Gastrocnemius medialis (tissue), 4 donors: ENCODE results near the gene SP8. TPM values are rescaled to one million over a fixed set of nuclear protein-coding genes. Genes with fewer than 3 reads are reported as not detected.

Experiments
- ATAC-seq, 2 donors: fragments of 150-250 bp; one replicate each; pipeline ENCODE4 v1.9.1; 2016
- DNase-seq, 2 donors: peaks; one replicate each; pipeline ENCODE4 v3.0.0-alpha.2; 2019
- H3K27ac ChIP-seq, 4 donors: fragments of 200-600 bp; sonication (generic); 1 replicate in 1 of 4; 2 replicates in 3 of 4; pipeline ENCODE4 v1.5.1; 2016 to 2018; ENCODE audit warnings: mild to moderate bottlenecking in 2 of 4, moderate library complexity in 1 of 4
- H3K27me3 ChIP-seq, 3 donors: fragments of 200-600 bp; sonication (generic) in 2 of 3; 1 replicate in 1 of 3; 2 replicates in 2 of 3; pipeline versions ENCODE4 v1.5.1 to v1.6.0; 2016 to 2019; ENCODE audit warnings: mild to moderate bottlenecking in 1 of 3, moderate library complexity in 1 of 3
- H3K36me3 ChIP-seq, 2 donors: fragments of 200-600 bp; sonication (generic) in 1 of 2; one replicate each; pipeline ENCODE4 v1.5.1; 2017 to 2018
- H3K4me1 ChIP-seq, 2 donors: fragments of 200-600 bp; sonication (generic) in 1 of 2; one replicate each; pipeline ENCODE4 v1.5.1; 2016 to 2017; ENCODE audit warnings: mild to moderate bottlenecking in 2 of 2
- H3K4me3 ChIP-seq, 4 donors: fragments of 200-600 bp; sonication (generic) in 3 of 4; 1 replicate in 1 of 4; 2 replicates in 3 of 4; pipeline ENCODE4 v1.5.1; 2016 to 2019; ENCODE audit warnings: mild to moderate bottlenecking in 2 of 4
- H3K9me3 ChIP-seq, 3 donors: fragments of 200-600 bp; sonication (generic) in 2 of 3; 1 replicate in 1 of 3; 2 replicates in 2 of 3; pipeline ENCODE4 v1.5.1; 2016 to 2019
- CTCF ChIP-seq, 5 experiments: fragments of 450-650 bp in 3 of 5; fragments of 200-600 bp in 2 of 5; sonication (generic) in 2 of 5; IDR thresholded peaks in 4 of 5; conservative IDR thresholded peaks in 1 of 5; 1 replicate in 4 of 5; 2 replicates in 1 of 5; pipeline ENCODE4 v1.5.1; 2016 to 2019; ENCODE audit warnings: antibody characterized with exemption in 5 of 5, mild to moderate bottlenecking in 3 of 5, moderate library complexity in 3 of 5
- POLR2A ChIP-seq, 2 donors: fragments of 450-650 bp; IDR thresholded peaks; one replicate each; pipeline ENCODE4 v1.6.1; 2017; ENCODE audit warnings: antibody characterized with exemption in 2 of 2, mild to moderate bottlenecking in 2 of 2, moderate library complexity in 2 of 2
- in situ Hi-C, 4 donors: fragments of 200-750 bp; cut with MboI; loops; one replicate each; pipeline versions ENCODE4 v1.15.0 to v1.8.0; 2017; ENCODE audit warnings: low sequenced_read_pairs in 4 of 4
- intact Hi-C: fragments of 100-400 bp; cut with DNase I; formaldehyde crosslinking; loops from one replicate; pipeline ENCODE4 v1.15.1; 2023; ENCODE audit warnings: low total_unique reads
- total RNA-seq, 4 donors: library from RNA; depleted of rRNA; stranded (reverse); fragments of >200 nt; gene quantifications; one replicate each; pipeline versions ENCODE4 v1.1.0 to v1.2.3, GENCODE V29; 2016

The SP8 gene
- total RNA-seq, 4 donors from 2014 or later: not detected

GRCh38 chr7:20754001-20754400 is 32.7 kb downstream of the SP8 start:
- ATAC-seq (no peak), DNase-seq (no peak)
- H3K27ac ChIP-seq: no peak overlapping the region
- intact Hi-C loops (no loop called here), in situ Hi-C loops (no loop called here)
- no peak for TF ChIP-seq CTCF (IDR thresholded peaks at IDR 0.05 in 4 of 5, conservative IDR thresholded peaks at IDR 0.05 in 1 of 5)
- no peak for TF ChIP-seq POLR2A (IDR thresholded peaks at IDR 0.05)
- H3K27me3 ChIP-seq: no peaks in the 10 kb centered on the region
- no peak overlapping the region for H3K4me3 ChIP-seq
- H3K36me3 ChIP-seq: no peaks in the 10 kb centered on the region
- H3K9me3 ChIP-seq: no peaks in the 10 kb centered on the region
- H3K4me1 ChIP-seq: no peaks in the 10 kb centered on the region

DNA sequence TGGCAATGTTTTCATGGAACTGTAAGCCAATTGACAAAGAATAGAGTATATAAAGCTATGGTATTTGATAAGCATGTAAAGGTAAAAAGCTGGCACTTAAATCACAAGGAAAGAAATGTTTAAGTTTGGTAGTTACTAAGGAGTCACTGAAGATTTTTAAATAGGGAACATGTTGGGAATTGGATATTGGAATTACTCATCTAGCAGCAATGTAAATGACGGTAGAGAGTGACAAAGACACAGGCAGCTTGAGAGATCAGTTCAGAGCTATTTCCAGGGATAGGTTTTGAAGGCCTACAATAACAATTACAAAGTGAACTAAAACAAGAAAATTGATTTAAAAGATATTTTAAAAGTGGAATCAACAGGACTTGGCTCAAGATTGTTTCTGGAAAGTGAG is 36.8 kb downstream of the SP8 start:
- Histone ChIP-seq H3K9me3 (no peaks in the 10 kb centered on the region), H3K27ac (no peak overlapping the region), H3K36me3 (no peaks in the 10 kb centered on the region), H3K27me3 (no peaks in the 10 kb centered on the region), H3K4me3 (no peak overlapping the region), H3K4me1 (no peaks in the 10 kb centered on the region)
- TF ChIP-seq POLR2A (IDR thresholded peaks at IDR 0.05) (no peak), CTCF (IDR thresholded peaks at IDR 0.05 in 4 of 5, conservative IDR thresholded peaks at IDR 0.05 in 1 of 5) (no peak)
- in situ Hi-C loops (no loop called here), intact Hi-C loops (no loop called here)
- no peak for ATAC-seq
- no peak for DNase-seq

GRCh38 chr7:20748853-20749252 is 37.8 kb downstream of the SP8 start:
- Histone ChIP-seq H3K27me3 (no peaks in the 10 kb centered on the region), H3K36me3 (no peaks in the 10 kb centered on the region), H3K4me3 (no peak overlapping the region), H3K9me3 (no peaks in the 10 kb centered on the region), H3K4me1 (no peaks in the 10 kb centered on the region), H3K27ac (no peak overlapping the region)
- DNase-seq (no peak), ATAC-seq (no peak)
- intact Hi-C loops: no loop called here
- in situ Hi-C loops: no loop called here
- TF ChIP-seq POLR2A (IDR thresholded peaks at IDR 0.05): no peak
- no peak for TF ChIP-seq CTCF (IDR thresholded peaks at IDR 0.05 in 4 of 5, conservative IDR thresholded peaks at IDR 0.05 in 1 of 5)

DNA sequence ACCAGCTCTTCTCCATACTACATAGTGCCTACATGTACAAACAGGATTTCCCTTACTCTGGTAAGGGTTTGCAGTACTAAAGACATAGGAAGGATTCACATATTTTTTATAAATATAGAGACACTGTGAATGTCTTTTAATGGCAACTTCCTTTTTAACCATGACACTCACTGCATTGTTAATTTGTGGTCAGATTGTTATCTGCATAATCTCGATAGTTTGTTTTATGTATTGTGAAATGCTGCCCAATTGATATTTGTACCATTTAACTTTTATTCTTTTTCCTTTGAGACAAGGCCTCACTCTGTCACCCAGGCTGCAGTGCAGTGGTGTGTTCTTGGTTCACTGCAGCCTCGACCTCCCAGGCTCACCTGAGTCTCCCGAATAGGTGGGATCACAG is 39.7 kb downstream of the SP8 start:
- no peak for ATAC-seq

DNA sequence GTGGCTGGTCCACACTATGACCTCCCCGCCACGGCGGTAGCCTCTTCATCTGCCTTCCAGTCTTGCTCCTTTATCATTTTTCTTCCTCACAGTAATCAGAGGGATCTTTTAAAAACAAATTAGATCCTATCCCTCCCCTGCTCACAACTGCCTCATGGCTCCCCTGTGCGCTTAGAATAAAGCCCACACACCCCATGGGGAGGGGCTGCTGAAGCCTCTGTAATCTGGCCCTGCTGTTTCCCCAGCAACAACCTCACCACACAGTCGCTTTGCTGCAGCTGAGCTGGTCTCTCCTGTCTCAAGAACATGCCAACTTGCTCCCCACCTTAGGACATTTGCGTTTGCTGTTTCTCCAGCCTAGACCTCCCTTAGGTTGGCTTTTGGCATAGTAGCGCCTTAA is 41.0 kb downstream of the SP8 start:
- DNase-seq (no peak), ATAC-seq (no peak)
- Histone ChIP-seq H3K4me3 (no peak overlapping the region), H3K27me3 (no peaks in the 10 kb centered on the region), H3K27ac (no peak overlapping the region), H3K4me1 (no peaks in the 10 kb centered on the region), H3K9me3 (no peaks in the 10 kb centered on the region), H3K36me3 (no peaks in the 10 kb centered on the region)
- intact Hi-C loops (no loop called here), in situ Hi-C loops (no loop called here)
- TF ChIP-seq CTCF (IDR thresholded peaks at IDR 0.05 in 4 of 5, conservative IDR thresholded peaks at IDR 0.05 in 1 of 5) (no peak), POLR2A (IDR thresholded peaks at IDR 0.05) (no peak)

More for the DNA sequence above, 39.7 kb downstream of the SP8 start:
- no peak for DNase-seq
- Histone ChIP-seq H3K4me1 (no peaks in the 10 kb centered on the region), H3K36me3 (no peaks in the 10 kb centered on the region), H3K4me3 (no peak overlapping the region), H3K27me3 (no peaks in the 10 kb centered on the region), H3K27ac (no peak overlapping the region), H3K9me3 (no peaks in the 10 kb centered on the region)
- no peak for TF ChIP-seq POLR2A (IDR thresholded peaks at IDR 0.05)
- in situ Hi-C loops: no loop called here
- intact Hi-C loops: no loop called here
